CD14-positive monocyte (primary cell): ENCODE results near the gene RIMBP2. TPM values are rescaled to one million over a fixed set of nuclear protein-coding genes. Genes with fewer than 3 reads are reported as not detected.

ENCODE experiments used
- DNase-seq, 3 donors: peaks; one replicate each; pipeline ENCODE4 v3.0.0-alpha.2; 2011 to 2022
- H2AFZ ChIP-seq: 2 replicates; pipeline ENCODE4 v1.6.0; 2012; ENCODE audit warnings: mild to moderate bottlenecking, low read depth, low read length, inconsistent platforms; ENCODE audit not compliant: insufficient read depth, poor library complexity, severe bottlenecking
- H3K27ac ChIP-seq, 2 donors: 1 replicate in 1 of 2; 2 replicates in 1 of 2; pipeline ENCODE4 v1.5.1; 2012 to 2013; ENCODE audit warnings: low read length in 2 of 2, control low read depth in 1 of 2, inconsistent platforms in 1 of 2, low read depth in 1 of 2, mild to moderate bottlenecking in 1 of 2
- H3K27me3 ChIP-seq, 2 donors: one replicate each; pipeline versions ENCODE4 v1.6.0 to v1.6.1; 2011 to 2013; ENCODE audit warnings: low read length in 2 of 2; ENCODE audit not compliant: control insufficient read depth in 2 of 2, insufficient read depth in 2 of 2
- H3K36me3 ChIP-seq, 2 donors: replicated peaks in 1 of 2; 1 replicate in 1 of 2; 2 replicates in 1 of 2; pipeline versions ENCODE4 v1.5.1 to v1.6.1; 2012 to 2013; ENCODE audit warnings: low read length in 2 of 2, control low read depth in 1 of 2, inconsistent platforms in 1 of 2, mild to moderate bottlenecking in 1 of 2; ENCODE audit not compliant: insufficient read depth in 2 of 2, control insufficient read depth in 1 of 2
- H3K4me1 ChIP-seq, 2 donors: 1 replicate in 1 of 2; 2 replicates in 1 of 2; pipeline versions ENCODE4 v1.5.1 to v1.6.1; 2012 to 2013; ENCODE audit warnings: low read length in 2 of 2, control low read depth in 1 of 2, inconsistent platforms in 1 of 2, mild to moderate bottlenecking in 1 of 2, moderate library complexity in 1 of 2; ENCODE audit not compliant: insufficient read depth in 2 of 2, control insufficient read depth in 1 of 2
- H3K4me2 ChIP-seq: replicated peaks from 2 replicates; pipeline ENCODE3; 2012; ENCODE audit warnings: low read length, moderate library complexity, mild to moderate bottlenecking; ENCODE audit not compliant: poor library complexity, severe bottlenecking; ENCODE audit errors: extremely low read depth
- H3K4me3 ChIP-seq, 3 experiments: fragments of 200-600 bp in 1 of 3; sonication (generic) in 1 of 3; replicated peaks in 1 of 3; 1 replicate in 2 of 3; 2 replicates in 1 of 3; pipeline ENCODE4 v1.5.1; 2011 to 2013; ENCODE audit warnings: low read length in 3 of 3, mild to moderate bottlenecking in 3 of 3, control low read depth in 2 of 3, low read depth in 2 of 3, inconsistent platforms in 1 of 3, moderate library complexity in 1 of 3
- H3K79me2 ChIP-seq: 2 replicates; pipeline ENCODE4 v1.6.0; 2012; ENCODE audit warnings: mild to moderate bottlenecking, control low read depth, inconsistent platforms, low read length, moderate library complexity; ENCODE audit not compliant: insufficient read depth
- H3K9ac ChIP-seq: 2 replicates; pipeline ENCODE4 v1.6.0; 2017; ENCODE audit warnings: low read length, mild to moderate bottlenecking; ENCODE audit not compliant: insufficient read depth, poor library complexity, severe bottlenecking
- H3K9me3 ChIP-seq, 2 donors: replicated peaks in 1 of 2; 1 replicate in 1 of 2; 2 replicates in 1 of 2; pipeline versions ENCODE4 v1.5.1 to v1.6.1; 2012 to 2013; ENCODE audit warnings: low read length in 2 of 2, control low read depth in 1 of 2; ENCODE audit not compliant: control insufficient read depth in 1 of 2, insufficient read depth in 1 of 2
- H4K20me1 ChIP-seq: 2 replicates; pipeline ENCODE4 v1.6.0; 2012; ENCODE audit warnings: mild to moderate bottlenecking, low read length, control low read depth, moderate library complexity; ENCODE audit not compliant: insufficient read depth
- H3K27ac Mint-ChIP-seq, 7 donors: one replicate each; pipeline ENCODE4 v1.8.0; 2020; ENCODE audit warnings: mild to moderate bottlenecking in 7 of 7, mixed read lengths in 7 of 7, moderate library complexity in 6 of 7, inconsistent platforms in 2 of 7
- H3K27me3 Mint-ChIP-seq, 3 donors: one replicate each; pipeline ENCODE4 v1.8.0; 2021 to 2022; ENCODE audit warnings: low read depth in 3 of 3, mild to moderate bottlenecking in 3 of 3, mixed read lengths in 3 of 3, moderate library complexity in 3 of 3, inconsistent platforms in 1 of 3
- H3K36me3 Mint-ChIP-seq, 2 donors: one replicate each; pipeline ENCODE4 v1.8.0; 2020; ENCODE audit warnings: mixed read lengths in 2 of 2, inconsistent platforms in 1 of 2, mild to moderate bottlenecking in 1 of 2
- H3K4me1 Mint-ChIP-seq: one replicate; pipeline ENCODE4 v1.8.0; 2020; ENCODE audit warnings: mild to moderate bottlenecking, mixed read lengths
- H3K4me3 Mint-ChIP-seq, 2 donors: one replicate each; pipeline ENCODE4 v1.8.0; 2020; ENCODE audit warnings: mild to moderate bottlenecking in 2 of 2, mixed read lengths in 2 of 2, moderate library complexity in 1 of 2
- H3K9me3 Mint-ChIP-seq, 7 donors: one replicate each; pipeline ENCODE4 v1.8.0; 2020 to 2022; ENCODE audit warnings: mixed read lengths in 7 of 7, mild to moderate bottlenecking in 6 of 7, moderate library complexity in 6 of 7, inconsistent platforms in 2 of 7
- WGBS: methylation state at CpG from one replicate; pipeline ENCODE4 v1.1.5; 2013; ENCODE audit warnings: missing lambda C conversion rate; ENCODE audit not compliant: insufficient coverage; 5-methylcytosine and 5-hydroxymethylcytosine counted together
- intact Hi-C, 2 donors: fragments of 100-400 bp; cut with micrococcal nuclease; formaldehyde crosslinking; loops; one replicate each; pipeline versions ENCODE4 v1.15.0 to v1.15.1; 2023
- polyA plus RNA-seq, 3 donors: library from polyadenylated mRNA; depleted of rRNA in 1 of 3; unstranded in 2 of 3; stranded (reverse) in 1 of 3; fragments of 300-500 nt in 2 of 3; fragments of >200 nt in 1 of 3; fragmentation: Illumina TruSeq in 2 of 3; gene quantifications; 1 replicate in 2 of 3; 2 replicates in 1 of 3; pipeline ENCODE4 v1.2.3, GENCODE V29; 2012 to 2021
- TF ChIP-seq, protein P1 (sequence below): fragments of 200-600 bp; IDR thresholded peaks from one replicate; pipeline ENCODE4 v1.8.0; 2022; ENCODE audit warnings: antibody characterized with exemption, mild to moderate bottlenecking

Gene RIMBP2
- polyA plus RNA-seq, 3 donors: not detected

DNA sequence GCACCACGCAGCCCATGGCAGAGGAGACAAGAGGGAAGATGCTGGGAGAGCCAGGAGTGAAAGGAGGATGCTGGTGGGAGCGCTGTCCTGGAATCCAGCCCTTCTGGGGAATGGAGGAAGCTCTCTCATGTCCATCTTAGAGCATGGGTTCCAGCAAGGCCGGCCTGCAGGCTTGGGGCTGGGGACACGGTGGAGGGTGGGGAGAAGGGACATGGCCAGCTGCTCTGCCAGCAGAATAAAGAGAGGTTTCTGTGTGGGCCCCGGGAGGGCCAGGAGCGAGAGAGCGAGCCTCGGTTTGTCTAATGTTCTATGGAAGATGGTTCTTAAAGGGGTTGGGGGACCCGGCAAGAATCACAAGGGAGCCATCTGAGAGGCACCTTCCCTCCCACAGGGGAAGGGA, 60.2 kb downstream of the RIMBP2 start:
- Histone ChIP-seq H3K4me1 (no peaks in the 10 kb centered on the region), H2AFZ (no peak overlapping the region), H3K9me3 (no peaks in the 10 kb centered on the region), H3K27me3 (no peaks in the 10 kb centered on the region), H4K20me1 (no peaks in the 10 kb centered on the region), H3K36me3 (no peaks in the 10 kb centered on the region), H3K27ac (no peak overlapping the region), H3K9ac (no peak overlapping the region), H3K4me3 (no peak overlapping the region), H3K4me2 (no peak overlapping the region), H3K79me2 (no peaks in the 10 kb centered on the region)
- Mint-ChIP-seq H3K27ac (no peak overlapping the region), H3K9me3 (peaks cover 0 to 8% (median 5%) of the 10 kb centered on the region in 7 donors), H3K36me3 (no peaks in the 10 kb centered on the region), H3K4me1 (no peaks in the 10 kb centered on the region), H3K27me3 (peaks cover 2 to 3% (median 2%) of the 10 kb centered on the region in 3 donors), H3K4me3 (no peak overlapping the region)
- intact Hi-C loops: no loop called here
- TF ChIP-seq, protein P1, sequence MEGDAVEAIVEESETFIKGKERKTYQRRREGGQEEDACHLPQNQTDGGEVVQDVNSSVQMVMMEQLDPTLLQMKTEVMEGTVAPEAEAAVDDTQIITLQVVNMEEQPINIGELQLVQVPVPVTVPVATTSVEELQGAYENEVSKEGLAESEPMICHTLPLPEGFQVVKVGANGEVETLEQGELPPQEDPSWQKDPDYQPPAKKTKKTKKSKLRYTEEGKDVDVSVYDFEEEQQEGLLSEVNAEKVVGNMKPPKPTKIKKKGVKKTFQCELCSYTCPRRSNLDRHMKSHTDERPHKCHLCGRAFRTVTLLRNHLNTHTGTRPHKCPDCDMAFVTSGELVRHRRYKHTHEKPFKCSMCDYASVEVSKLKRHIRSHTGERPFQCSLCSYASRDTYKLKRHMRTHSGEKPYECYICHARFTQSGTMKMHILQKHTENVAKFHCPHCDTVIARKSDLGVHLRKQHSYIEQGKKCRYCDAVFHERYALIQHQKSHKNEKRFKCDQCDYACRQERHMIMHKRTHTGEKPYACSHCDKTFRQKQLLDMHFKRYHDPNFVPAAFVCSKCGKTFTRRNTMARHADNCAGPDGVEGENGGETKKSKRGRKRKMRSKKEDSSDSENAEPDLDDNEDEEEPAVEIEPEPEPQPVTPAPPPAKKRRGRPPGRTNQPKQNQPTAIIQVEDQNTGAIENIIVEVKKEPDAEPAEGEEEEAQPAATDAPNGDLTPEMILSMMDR: no peak
- WGBS: 89% methylated on average over 2 of the region's 9 CpGs
- no peak for DNase-seq

DNA sequence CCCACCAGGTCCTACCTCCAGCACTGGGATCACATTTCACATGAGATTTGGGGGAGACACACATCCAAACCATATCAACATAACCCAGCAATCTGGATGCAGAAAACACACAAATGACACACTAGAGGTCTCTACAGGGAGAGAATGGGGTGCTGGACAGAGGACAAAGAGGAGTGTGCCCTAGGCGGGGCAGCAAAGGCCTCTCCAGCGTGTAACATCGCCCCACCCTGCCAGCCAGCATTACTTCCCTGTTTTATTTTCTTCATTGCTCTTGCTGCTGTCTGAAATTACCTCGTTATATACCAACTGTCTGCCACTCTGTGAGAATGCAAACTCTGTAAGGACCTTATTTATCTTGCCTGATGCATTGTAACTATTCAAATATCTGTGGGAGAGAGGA, 61.1 kb downstream of the RIMBP2 start:
- H3K27me3 ChIP-seq: no peaks in the 10 kb centered on the region
- H3K36me3 ChIP-seq: no peaks in the 10 kb centered on the region
- H3K4me1 ChIP-seq: no peaks in the 10 kb centered on the region
- Mint-ChIP-seq H3K9me3 (peaks cover 0 to 8% (median 5%) of the 10 kb centered on the region in 7 donors), H3K4me3 (no peak overlapping the region), H3K36me3 (no peaks in the 10 kb centered on the region), H3K4me1 (no peaks in the 10 kb centered on the region), H3K27me3 (peaks cover 2 to 4% (median 3%) of the 10 kb centered on the region in 3 donors), H3K27ac (no peak overlapping the region)
- no peak overlapping the region for H3K9ac ChIP-seq
- TF ChIP-seq, protein P1: no peak
- no peak overlapping the region for H3K4me3 ChIP-seq
- intact Hi-C loops: no loop called here
- WGBS: no CpG with 5 or more reads among the region's 4 CpGs
- DNase-seq: no peak
- H3K4me2 ChIP-seq: no peak overlapping the region
- H4K20me1 ChIP-seq: no peaks in the 10 kb centered on the region
- no peaks in the 10 kb centered on the region for H3K79me2 ChIP-seq
- H3K9me3 ChIP-seq: no peaks in the 10 kb centered on the region
- no peak overlapping the region for H2AFZ ChIP-seq
- H3K27ac ChIP-seq: no peak overlapping the region
